Liver (tissue), 9 donors: ENCODE results near the gene SCAP. TPM values are rescaled to one million over a fixed set of nuclear protein-coding genes. Genes with fewer than 3 reads are reported as not detected.

Experiments
- DNase-seq: peaks from one replicate; pipeline ENCODE4 v3.0.0-alpha.2; 2017; ENCODE audit warnings: low spot score
- H3K27ac ChIP-seq, 2 donors: one replicate each; pipeline ENCODE4 v1.7.0; 2013; ENCODE audit warnings: inconsistent platforms in 2 of 2, low read length in 2 of 2, control low read depth in 1 of 2, low read depth in 1 of 2, mild to moderate bottlenecking in 1 of 2
- H3K27me3 ChIP-seq, 4 donors: one replicate each; pipeline versions ENCODE4 v1.6.1 to v1.7.0; 2013; ENCODE audit warnings: low read length in 3 of 4, inconsistent platforms in 1 of 4, mild to moderate bottlenecking in 1 of 4, moderate library complexity in 1 of 4; ENCODE audit not compliant: control insufficient read depth in 4 of 4, insufficient read depth in 4 of 4
- H3K36me3 ChIP-seq, 4 donors: one replicate each; pipeline versions ENCODE4 v1.6.1 to v1.7.0; 2013; ENCODE audit warnings: low read length in 3 of 4, mild to moderate bottlenecking in 3 of 4, low read depth in 1 of 4, moderate library complexity in 1 of 4; ENCODE audit not compliant: control insufficient read depth in 4 of 4, insufficient read depth in 3 of 4
- H3K4me1 ChIP-seq, 4 donors: one replicate each; pipeline versions ENCODE4 v1.6.1 to v1.7.0; 2013; ENCODE audit warnings: low read length in 3 of 4, mild to moderate bottlenecking in 3 of 4, moderate library complexity in 1 of 4; ENCODE audit not compliant: control insufficient read depth in 4 of 4, insufficient read depth in 4 of 4
- H3K4me3 ChIP-seq, 3 donors: one replicate each; pipeline versions ENCODE4 v1.6.1 to v1.7.0; 2013; ENCODE audit warnings: low read length in 3 of 3, control low read depth in 1 of 3, low read depth in 1 of 3, mild to moderate bottlenecking in 1 of 3
- H3K9ac ChIP-seq, 2 donors: one replicate each; pipeline ENCODE4 v1.7.0; 2013; ENCODE audit warnings: low read length in 2 of 2, mild to moderate bottlenecking in 2 of 2, moderate library complexity in 2 of 2, control low read depth in 1 of 2, low read depth in 1 of 2
- H3K9me3 ChIP-seq, 4 donors: one replicate each; pipeline versions ENCODE4 v1.6.1 to v1.7.0; 2013; ENCODE audit warnings: low read length in 3 of 4; ENCODE audit not compliant: control insufficient read depth in 4 of 4
- EGR1 ChIP-seq, 2 donors: IDR thresholded peaks; 2 replicates each; pipeline ENCODE4 v1.6.1; 2016 to 2018; ENCODE audit warnings: antibody characterized with exemption in 2 of 2, low read depth in 2 of 2
- FOXA1 ChIP-seq: IDR thresholded peaks from 2 replicates; pipeline ENCODE4 v1.6.1; 2016; ENCODE audit warnings: antibody characterized with exemption
- FOXA2 ChIP-seq: IDR thresholded peaks from 2 replicates; pipeline ENCODE4 v1.6.1; 2016; ENCODE audit warnings: antibody characterized with exemption
- GABPA ChIP-seq, 2 donors: IDR thresholded peaks in 1 of 2; conservative IDR thresholded peaks in 1 of 2; 2 replicates each; pipeline ENCODE4 v1.6.1; 2016; ENCODE audit warnings: antibody characterized with exemption in 2 of 2, mild to moderate bottlenecking in 1 of 2, moderate library complexity in 1 of 2
- HNF4A ChIP-seq, 2 donors: conservative IDR thresholded peaks; 2 replicates each; pipeline ENCODE4 v1.6.1; 2016; ENCODE audit warnings: antibody characterized with exemption in 2 of 2, mild to moderate bottlenecking in 2 of 2
- HNF4G ChIP-seq: IDR thresholded peaks from 2 replicates; pipeline ENCODE4 v1.6.1; 2016; ENCODE audit warnings: antibody characterized with exemption
- JUND ChIP-seq, 2 donors: IDR thresholded peaks; 2 replicates each; pipeline ENCODE4 v1.6.1; 2016; ENCODE audit warnings: antibody characterized with exemption in 2 of 2
- MAX ChIP-seq: IDR thresholded peaks from 2 replicates; pipeline ENCODE4 v1.6.1; 2016; ENCODE audit warnings: antibody characterized with exemption
- NR2F2 ChIP-seq: IDR thresholded peaks from 2 replicates; pipeline ENCODE4 v1.6.1; 2016; ENCODE audit warnings: antibody characterized with exemption
- RAD21 ChIP-seq, 2 donors: IDR thresholded peaks; 2 replicates each; pipeline ENCODE4 v1.6.1; 2016; ENCODE audit warnings: antibody characterized with exemption in 2 of 2, mild to moderate bottlenecking in 2 of 2
- REST ChIP-seq: IDR thresholded peaks from 2 replicates; pipeline ENCODE4 v1.6.1; 2016; ENCODE audit warnings: antibody characterized with exemption, mild to moderate bottlenecking
- RXRA ChIP-seq, 2 donors: IDR thresholded peaks; 2 replicates each; pipeline ENCODE4 v1.6.1; 2017 to 2018; ENCODE audit warnings: antibody characterized with exemption in 2 of 2, mild to moderate bottlenecking in 1 of 2
- SP1 ChIP-seq: IDR thresholded peaks from 2 replicates; pipeline ENCODE4 v1.6.1; 2018; ENCODE audit warnings: antibody characterized with exemption, mild to moderate bottlenecking
- TAF1 ChIP-seq: conservative IDR thresholded peaks from 2 replicates; pipeline ENCODE4 v1.6.1; 2016; ENCODE audit warnings: antibody characterized with exemption, mild to moderate bottlenecking
- YY1 ChIP-seq: IDR thresholded peaks from 2 replicates; pipeline ENCODE4 v1.6.1; 2016; ENCODE audit warnings: antibody characterized with exemption, mild to moderate bottlenecking
- ZBTB33 ChIP-seq: IDR thresholded peaks from 2 replicates; pipeline ENCODE4 v1.6.1; 2016; ENCODE audit warnings: antibody characterized with exemption
- whole genome bisulfite sequencing: extraction: QIAGEN DNeasy Blood & Tissue Kit; methylation state at CpG from one replicate; pipeline ENCODE4 v1.1.7; 2013; 5-methylcytosine and 5-hydroxymethylcytosine counted together
- polyA plus RNA-seq, 2 donors: library from polyadenylated mRNA; stranded (reverse) in 1 of 2; unstranded in 1 of 2; fragments of 200-250 nt in 1 of 2; fragments of >200 nt in 1 of 2; fragmentation: Nextera tagmentation in 1 of 2; extraction: Ambion mirVana in 1 of 2; gene quantifications; one replicate each; pipeline versions ENCODE4 v1.2.1 to v1.2.3, GENCODE V29; 2013 to 2015
- total RNA-seq, 2 donors: library from RNA; depleted of rRNA; stranded (reverse); fragments of >200 nt; gene quantifications; one replicate each; pipeline ENCODE4 v1.2.3, GENCODE V29; 2014
- TF ChIP-seq, protein P1 (sequence below): fragments of 150-350 bp; IDR thresholded peaks from 2 replicates; pipeline ENCODE4 v1.5.1; 2017; ENCODE audit warnings: improper control_type of control experiment, low read depth, low read length; ENCODE audit not compliant: missing input control
- donor health status: healthy.
- donor health status: healthy.
- donor health status: healthy.
- donor health status: healthy.
- donor health status: healthy.

Gene SCAP
- total and polyA plus RNA-seq, 4 donors: 25.9 to 84.8 (median 59.3) TPM

DNA sequence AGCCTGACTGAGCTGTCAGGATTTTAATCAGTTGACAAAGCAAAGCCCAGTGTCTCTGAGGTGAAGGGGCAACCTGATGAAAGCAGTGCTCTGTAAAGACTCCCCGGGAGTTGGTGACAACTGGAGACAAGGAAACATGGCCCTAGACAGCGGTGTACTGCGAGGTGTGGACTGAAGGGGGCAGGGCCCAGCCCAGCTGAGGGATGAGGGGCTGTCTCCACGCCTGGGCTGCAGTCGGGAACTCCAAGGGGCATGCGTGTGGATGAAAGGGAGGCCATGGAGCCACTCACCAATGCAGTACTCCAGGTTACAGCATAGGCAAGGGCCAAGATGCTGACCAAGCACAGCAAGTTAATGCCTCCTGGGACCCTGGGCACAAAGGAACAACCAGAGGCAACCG lies 45.1 kb downstream of the SCAP start:
- Histone ChIP-seq H3K36me3 (peaks cover 1 to 36% (median 19%) of the 10 kb centered on the region in 4 donors), H3K27ac (no peak overlapping the region), H3K4me1 (peaks cover 3 to 41% (median 15%) of the 10 kb centered on the region in 4 donors), H3K9ac (no peak overlapping the region), H3K9me3 (no peaks in the 10 kb centered on the region), H3K4me3 (no peak overlapping the region), H3K27me3 (no peaks in the 10 kb centered on the region)
- 96% methylated on average over 7 of the region's 7 CpGs for whole genome bisulfite sequencing
- TF ChIP-seq JUND (IDR thresholded peaks at IDR 0.05) (no peak), NR2F2 (no peak), YY1 (no peak), RAD21 (IDR thresholded peaks at IDR 0.05) (no peak)
- no peak for DNase-seq

DNA sequence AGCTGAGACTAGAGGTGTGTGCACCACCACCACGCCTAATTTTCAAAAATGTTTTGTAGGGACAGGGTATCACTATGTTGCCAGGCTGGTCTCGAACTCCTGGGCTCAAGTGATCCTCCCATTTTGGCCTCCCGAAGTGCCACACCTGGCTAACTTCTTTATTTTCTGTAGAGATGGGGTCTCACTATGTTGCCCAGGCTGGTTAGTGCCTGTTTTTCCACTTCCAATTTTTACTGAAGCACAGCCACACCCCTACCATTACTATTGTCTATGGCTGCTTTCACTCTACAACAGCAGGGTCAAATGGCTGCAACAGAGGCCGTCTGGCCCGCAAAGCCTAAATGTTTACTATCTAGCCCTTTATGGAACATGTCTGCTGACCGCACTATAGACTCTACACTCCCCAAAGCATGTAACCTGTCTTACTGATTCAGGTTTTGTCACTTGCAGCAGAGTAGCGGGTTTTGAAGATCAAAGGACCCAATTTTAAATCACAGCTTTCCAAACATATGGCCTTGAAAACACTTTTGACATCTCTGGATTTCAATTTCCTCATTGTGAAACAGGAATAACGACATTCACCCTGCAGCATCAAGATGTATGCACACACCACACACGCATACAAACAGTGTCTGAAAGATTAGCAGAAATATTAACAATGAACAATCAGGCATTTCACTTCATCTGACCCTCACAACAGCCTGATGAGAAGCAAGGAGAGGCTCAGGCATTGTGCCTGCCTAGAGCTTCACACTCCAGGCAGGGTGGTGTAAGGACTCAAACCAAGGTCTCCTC lies 46.1 kb downstream of the SCAP start:
- Histone ChIP-seq H3K27ac (no peak overlapping the region), H3K4me1 (peaks cover 0 to 42% (median 18%) of the 10 kb centered on the region in 4 donors), H3K36me3 (peaks cover 1 to 36% (median 21%) of the 10 kb centered on the region in 4 donors), H3K27me3 (no peaks in the 10 kb centered on the region), H3K9me3 (no peaks in the 10 kb centered on the region), H3K9ac (no peak overlapping the region), H3K4me3 (no peak overlapping the region)
- no peak for TF ChIP-seq FOXA1
- no peak for TF ChIP-seq HNF4G
- no peak for TF ChIP-seq TAF1
- no peak for TF ChIP-seq HNF4A (conservative IDR thresholded peaks at IDR 0.05)
- TF ChIP-seq, protein P1, sequence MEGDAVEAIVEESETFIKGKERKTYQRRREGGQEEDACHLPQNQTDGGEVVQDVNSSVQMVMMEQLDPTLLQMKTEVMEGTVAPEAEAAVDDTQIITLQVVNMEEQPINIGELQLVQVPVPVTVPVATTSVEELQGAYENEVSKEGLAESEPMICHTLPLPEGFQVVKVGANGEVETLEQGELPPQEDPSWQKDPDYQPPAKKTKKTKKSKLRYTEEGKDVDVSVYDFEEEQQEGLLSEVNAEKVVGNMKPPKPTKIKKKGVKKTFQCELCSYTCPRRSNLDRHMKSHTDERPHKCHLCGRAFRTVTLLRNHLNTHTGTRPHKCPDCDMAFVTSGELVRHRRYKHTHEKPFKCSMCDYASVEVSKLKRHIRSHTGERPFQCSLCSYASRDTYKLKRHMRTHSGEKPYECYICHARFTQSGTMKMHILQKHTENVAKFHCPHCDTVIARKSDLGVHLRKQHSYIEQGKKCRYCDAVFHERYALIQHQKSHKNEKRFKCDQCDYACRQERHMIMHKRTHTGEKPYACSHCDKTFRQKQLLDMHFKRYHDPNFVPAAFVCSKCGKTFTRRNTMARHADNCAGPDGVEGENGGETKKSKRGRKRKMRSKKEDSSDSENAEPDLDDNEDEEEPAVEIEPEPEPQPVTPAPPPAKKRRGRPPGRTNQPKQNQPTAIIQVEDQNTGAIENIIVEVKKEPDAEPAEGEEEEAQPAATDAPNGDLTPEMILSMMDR: no peak
- TF ChIP-seq ZBTB33: no peak
- TF ChIP-seq JUND (IDR thresholded peaks at IDR 0.05): no peak
- TF ChIP-seq RXRA (IDR thresholded peaks at IDR 0.05): no peak
- peak; percentile 10 for DNase-seq
- 94% methylated on average over 9 of the region's 9 CpGs for WGBS

GRCh38 chr3:47428662-47429061 lies 47.1 kb downstream of the SCAP start:
- Histone ChIP-seq H3K4me3 (no peak overlapping the region), H3K9me3 (no peaks in the 10 kb centered on the region), H3K27me3 (no peaks in the 10 kb centered on the region), H3K4me1 (peaks cover 0 to 46% (median 26%) of the 10 kb centered on the region in 4 donors), H3K9ac (no peak overlapping the region), H3K27ac (no peak overlapping the region), H3K36me3 (peaks cover 1 to 29% (median 18%) of the 10 kb centered on the region in 4 donors)
- WGBS: 72% methylated on average over 6 of the region's 6 CpGs
- DNase-seq: no peak
- no peak for TF ChIP-seq GABPA (IDR thresholded peaks at IDR 0.05 in 1 of 2, conservative IDR thresholded peaks at IDR 0.05 in 1 of 2)
- TF ChIP-seq NR2F2: no peak
- TF ChIP-seq HNF4A (conservative IDR thresholded peaks at IDR 0.05): no peak
- TF ChIP-seq YY1: no peak
- TF ChIP-seq FOXA2: no peak
- TF ChIP-seq SP1: no peak
- TF ChIP-seq EGR1 (IDR thresholded peaks at IDR 0.05; ENCODE audit: low read depth in 2 of 2): no peak
- TF ChIP-seq, protein P1: no peak
- TF ChIP-seq JUND (IDR thresholded peaks at IDR 0.05): no peak
- no peak for TF ChIP-seq REST
- no peak for TF ChIP-seq HNF4G
- no peak for TF ChIP-seq MAX
- TF ChIP-seq RAD21 (IDR thresholded peaks at IDR 0.05): no peak
- TF ChIP-seq FOXA1: no peak
